Parathyroid adenoma (tissue), 2 donors: Measurements from ENCODE around the gene EPHB1.

Experiments
- H2AFZ ChIP-seq: fragments of 300-600 bp; sonication (generic); one replicate; pipeline ENCODE4 v1.7.0; 2017; ENCODE audit warnings: antibody characterized with exemption, mild to moderate bottlenecking
- H3K27ac ChIP-seq: fragments of 300-600 bp; sonication (generic); one replicate; pipeline ENCODE4 v1.7.0; 2017
- H3K27me3 ChIP-seq: fragments of 300-600 bp; sonication (generic); one replicate; pipeline ENCODE4 v1.7.0; 2017; ENCODE audit warnings: low read length; ENCODE audit not compliant: control insufficient read depth, insufficient read depth
- H3K36me3 ChIP-seq: fragments of 300-600 bp; sonication (generic); one replicate; pipeline ENCODE4 v1.7.0; 2017; ENCODE audit warnings: low read length; ENCODE audit not compliant: control insufficient read depth, insufficient read depth
- H3K4me1 ChIP-seq: fragments of 300-600 bp; sonication (generic); one replicate; pipeline ENCODE4 v1.7.0; 2017; ENCODE audit warnings: control low read depth
- H3K4me2 ChIP-seq: fragments of 300-600 bp; sonication (generic); one replicate; pipeline ENCODE4 v1.7.0; 2017; ENCODE audit warnings: low read length
- H3K4me3 ChIP-seq: fragments of 300-600 bp; sonication (generic); one replicate; pipeline ENCODE4 v1.7.0; 2017; ENCODE audit warnings: low read depth, low read length
- H3K79me2 ChIP-seq: fragments of 300-600 bp; sonication (generic); one replicate; pipeline ENCODE4 v1.7.0; 2017; ENCODE audit warnings: control low read depth
- H3K9ac ChIP-seq: fragments of 300-600 bp; sonication (generic); one replicate; pipeline ENCODE4 v1.7.0; 2017; ENCODE audit warnings: mild to moderate bottlenecking
- H3K9me3 ChIP-seq: fragments of 300-600 bp; sonication (generic); one replicate; pipeline ENCODE4 v1.7.0; 2017; ENCODE audit warnings: low read length; ENCODE audit not compliant: control insufficient read depth
- TF ChIP-seq, protein P1 (sequence below): fragments of 300-600 bp; sonication (generic); IDR thresholded peaks from one replicate; pipeline ENCODE4 v1.7.0; 2017; ENCODE audit warnings: antibody characterized with exemption, mild to moderate bottlenecking
- donor health status: primary hyperparathyroidism.

Gene EPHB1

DNA sequence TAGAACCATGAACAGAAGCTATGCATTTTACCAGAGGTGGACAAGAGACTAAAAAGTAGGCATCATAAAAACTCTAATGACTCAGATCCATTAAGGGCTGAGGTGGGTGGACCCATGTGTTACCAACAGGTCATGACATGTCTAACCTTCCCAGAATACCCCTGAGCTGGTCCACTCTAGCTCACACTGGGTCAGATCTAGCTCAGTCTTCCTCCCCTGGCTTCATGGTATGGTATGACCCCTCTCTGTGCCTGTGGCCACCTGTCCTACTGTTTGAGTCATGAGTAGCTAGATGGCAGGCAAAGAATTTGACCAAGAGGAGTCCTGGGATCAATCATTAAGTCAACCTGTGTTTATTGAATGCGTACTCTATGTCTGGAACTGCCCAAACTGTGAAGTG, 340.4 kb downstream of the EPHB1 start:
- H3K4me1 ChIP-seq: peaks cover 11% of the 10 kb centered on the region
- H3K36me3 ChIP-seq: no peaks in the 10 kb centered on the region
- H3K27ac ChIP-seq: no peak overlapping the region
- H3K79me2 ChIP-seq: no peaks in the 10 kb centered on the region
- H3K9me3 ChIP-seq: no peaks in the 10 kb centered on the region
- no peaks in the 10 kb centered on the region for H3K27me3 ChIP-seq
- no peak overlapping the region for H3K4me3 ChIP-seq
- no peak overlapping the region for H3K4me2 ChIP-seq
- TF ChIP-seq, protein P1, sequence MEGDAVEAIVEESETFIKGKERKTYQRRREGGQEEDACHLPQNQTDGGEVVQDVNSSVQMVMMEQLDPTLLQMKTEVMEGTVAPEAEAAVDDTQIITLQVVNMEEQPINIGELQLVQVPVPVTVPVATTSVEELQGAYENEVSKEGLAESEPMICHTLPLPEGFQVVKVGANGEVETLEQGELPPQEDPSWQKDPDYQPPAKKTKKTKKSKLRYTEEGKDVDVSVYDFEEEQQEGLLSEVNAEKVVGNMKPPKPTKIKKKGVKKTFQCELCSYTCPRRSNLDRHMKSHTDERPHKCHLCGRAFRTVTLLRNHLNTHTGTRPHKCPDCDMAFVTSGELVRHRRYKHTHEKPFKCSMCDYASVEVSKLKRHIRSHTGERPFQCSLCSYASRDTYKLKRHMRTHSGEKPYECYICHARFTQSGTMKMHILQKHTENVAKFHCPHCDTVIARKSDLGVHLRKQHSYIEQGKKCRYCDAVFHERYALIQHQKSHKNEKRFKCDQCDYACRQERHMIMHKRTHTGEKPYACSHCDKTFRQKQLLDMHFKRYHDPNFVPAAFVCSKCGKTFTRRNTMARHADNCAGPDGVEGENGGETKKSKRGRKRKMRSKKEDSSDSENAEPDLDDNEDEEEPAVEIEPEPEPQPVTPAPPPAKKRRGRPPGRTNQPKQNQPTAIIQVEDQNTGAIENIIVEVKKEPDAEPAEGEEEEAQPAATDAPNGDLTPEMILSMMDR: no peak
- H3K9ac ChIP-seq: no peak overlapping the region
- H2AFZ ChIP-seq: no peak overlapping the region

DNA sequence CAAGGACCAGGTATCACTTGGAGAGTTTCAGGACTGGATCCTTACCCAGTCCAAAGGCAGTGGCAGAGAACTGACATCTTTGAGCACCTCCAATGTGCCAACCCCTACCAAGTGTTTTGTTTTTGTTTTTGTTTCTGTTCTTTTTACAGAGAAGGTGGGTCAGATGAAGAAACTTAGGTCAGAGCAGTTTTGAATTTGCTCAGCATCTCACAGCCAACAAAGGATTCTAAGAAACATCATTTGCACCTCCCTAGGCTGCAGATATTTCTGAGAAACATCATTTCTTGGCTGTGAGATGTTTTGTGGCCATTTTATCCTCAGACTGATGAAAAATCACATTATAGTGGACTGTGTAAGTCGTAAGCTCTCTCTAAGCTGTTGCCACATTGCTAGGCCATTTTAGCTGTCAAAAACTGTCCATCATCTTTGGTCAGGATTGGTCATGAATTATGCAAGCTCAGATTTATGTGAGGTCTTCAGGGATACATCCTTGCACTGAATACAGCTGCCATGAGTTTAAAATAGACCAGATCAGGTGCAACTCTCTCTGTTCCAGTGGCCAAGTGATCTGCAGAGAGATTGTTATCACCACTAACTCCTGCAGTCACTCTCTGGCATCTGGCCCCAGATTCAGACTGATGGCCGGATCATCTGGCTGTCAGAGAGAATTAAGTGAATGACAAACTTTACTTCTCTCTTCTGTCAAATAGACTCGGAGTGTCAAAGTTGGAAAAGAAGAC, 341.5 kb downstream of the EPHB1 start:
- Histone ChIP-seq H3K27ac (no peak overlapping the region), H3K4me1 (peaks cover 11% of the 10 kb centered on the region), H3K79me2 (no peaks in the 10 kb centered on the region), H3K4me3 (no peak overlapping the region), H2AFZ (no peak overlapping the region), H3K27me3 (no peaks in the 10 kb centered on the region), H3K36me3 (no peaks in the 10 kb centered on the region), H3K9me3 (no peaks in the 10 kb centered on the region), H3K4me2 (no peak overlapping the region), H3K9ac (no peak overlapping the region)
- TF ChIP-seq, protein P1: no peak

DNA sequence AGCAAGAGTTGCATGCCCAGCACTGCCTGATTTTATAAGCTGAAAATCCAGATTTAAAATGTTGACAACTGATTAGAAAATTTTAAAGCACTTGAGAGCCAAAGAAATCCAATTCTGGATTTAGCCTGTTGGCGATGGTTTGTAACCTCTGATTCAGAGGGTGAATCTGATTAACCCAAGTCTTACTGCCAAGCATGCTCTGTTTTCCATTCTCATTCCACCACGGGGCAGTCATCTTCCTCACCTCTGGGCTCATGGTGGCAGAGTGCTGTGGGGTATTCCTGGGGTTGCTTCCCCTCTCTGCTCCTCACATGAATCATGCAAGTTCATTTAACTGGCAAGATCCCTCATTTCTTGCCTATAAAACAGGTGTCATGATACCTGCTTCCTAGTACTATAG, 342.2 kb downstream of the EPHB1 start:
- Histone ChIP-seq H3K4me2 (no peak overlapping the region), H3K4me1 (peaks cover 11% of the 10 kb centered on the region), H3K79me2 (no peaks in the 10 kb centered on the region), H2AFZ (no peak overlapping the region), H3K4me3 (no peak overlapping the region), H3K27me3 (no peaks in the 10 kb centered on the region), H3K27ac (no peak overlapping the region), H3K9ac (no peak overlapping the region), H3K9me3 (no peaks in the 10 kb centered on the region), H3K36me3 (no peaks in the 10 kb centered on the region)
- TF ChIP-seq, protein P1: no peak

GRCh38 chr3:135138776-135139175, 343.7 kb downstream of the EPHB1 start:
- Histone ChIP-seq H3K4me3 (no peak overlapping the region), H3K4me1 (peaks cover 11% of the 10 kb centered on the region), H3K79me2 (no peaks in the 10 kb centered on the region), H3K9me3 (no peaks in the 10 kb centered on the region), H3K27me3 (no peaks in the 10 kb centered on the region), H3K36me3 (no peaks in the 10 kb centered on the region), H2AFZ (no peak overlapping the region), H3K4me2 (no peak overlapping the region), H3K27ac (no peak overlapping the region), H3K9ac (no peak overlapping the region)
- TF ChIP-seq, protein P1: no peak

DNA sequence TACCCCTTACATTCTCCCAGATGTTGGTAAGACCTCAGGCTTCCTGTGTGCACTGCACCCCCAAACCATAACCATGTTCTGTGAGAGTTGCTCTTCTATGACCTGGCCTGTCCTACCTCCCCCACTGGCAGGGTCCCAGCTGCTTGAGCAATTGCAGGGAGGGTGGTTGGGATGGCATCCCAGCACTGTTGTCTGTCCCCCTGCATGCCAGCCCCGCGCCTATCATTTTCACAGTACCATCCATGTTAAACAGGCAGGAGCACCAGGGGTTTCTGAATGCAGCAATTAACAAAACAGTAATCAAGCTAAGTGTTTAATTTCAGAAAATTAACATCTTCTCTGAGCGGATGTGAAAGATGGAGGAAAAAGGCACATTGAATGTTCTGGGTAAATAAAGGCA, 345.5 kb downstream of the EPHB1 start:
- Histone ChIP-seq H3K27me3 (no peaks in the 10 kb centered on the region), H3K4me2 (no peak overlapping the region), H3K27ac (no peak overlapping the region), H3K9ac (no peak overlapping the region), H3K4me3 (no peak overlapping the region), H2AFZ (no peak overlapping the region), H3K79me2 (no peaks in the 10 kb centered on the region), H3K9me3 (no peaks in the 10 kb centered on the region), H3K4me1 (peaks cover 11% of the 10 kb centered on the region), H3K36me3 (no peaks in the 10 kb centered on the region)
- TF ChIP-seq, protein P1: no peak
